Measurements from ENCODE around the gene TDRD9.

DNA sequence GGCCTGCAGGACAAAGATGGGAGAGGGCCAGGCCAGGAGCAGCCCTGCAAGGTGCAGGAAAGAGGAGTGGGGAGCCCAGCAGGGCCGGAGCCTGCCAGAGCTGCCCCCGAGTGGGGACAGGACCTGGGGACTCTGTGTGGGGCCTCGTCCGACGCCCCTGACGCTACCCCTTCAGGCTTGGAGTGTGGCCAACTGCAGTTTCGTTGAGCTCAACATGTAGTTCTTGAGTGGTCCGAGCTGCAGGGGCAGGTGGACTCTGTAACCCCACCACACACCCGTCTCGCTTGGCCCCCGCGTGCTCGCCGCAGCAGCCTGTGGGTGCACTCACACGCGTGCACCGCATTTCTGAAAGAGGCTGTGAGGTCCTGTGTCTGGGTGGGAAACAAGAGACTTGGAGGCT, 159.2 kb downstream of the TDRD9 start:
- TF ChIP-seq, protein P1, sequence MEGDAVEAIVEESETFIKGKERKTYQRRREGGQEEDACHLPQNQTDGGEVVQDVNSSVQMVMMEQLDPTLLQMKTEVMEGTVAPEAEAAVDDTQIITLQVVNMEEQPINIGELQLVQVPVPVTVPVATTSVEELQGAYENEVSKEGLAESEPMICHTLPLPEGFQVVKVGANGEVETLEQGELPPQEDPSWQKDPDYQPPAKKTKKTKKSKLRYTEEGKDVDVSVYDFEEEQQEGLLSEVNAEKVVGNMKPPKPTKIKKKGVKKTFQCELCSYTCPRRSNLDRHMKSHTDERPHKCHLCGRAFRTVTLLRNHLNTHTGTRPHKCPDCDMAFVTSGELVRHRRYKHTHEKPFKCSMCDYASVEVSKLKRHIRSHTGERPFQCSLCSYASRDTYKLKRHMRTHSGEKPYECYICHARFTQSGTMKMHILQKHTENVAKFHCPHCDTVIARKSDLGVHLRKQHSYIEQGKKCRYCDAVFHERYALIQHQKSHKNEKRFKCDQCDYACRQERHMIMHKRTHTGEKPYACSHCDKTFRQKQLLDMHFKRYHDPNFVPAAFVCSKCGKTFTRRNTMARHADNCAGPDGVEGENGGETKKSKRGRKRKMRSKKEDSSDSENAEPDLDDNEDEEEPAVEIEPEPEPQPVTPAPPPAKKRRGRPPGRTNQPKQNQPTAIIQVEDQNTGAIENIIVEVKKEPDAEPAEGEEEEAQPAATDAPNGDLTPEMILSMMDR (IDR thresholded peaks at IDR 0.05; ENCODE audit: poor library complexity), result no peak
- no peak for TF ChIP-seq EZH2phosphoT487 (IDR thresholded peaks at IDR 0.05; ENCODE audit: low read depth, severe bottlenecking, unreplicated experiment)
- no peak for TF ChIP-seq EZH2 (IDR thresholded peaks at IDR 0.05; ENCODE audit: borderline replicate concordance)

Measured in hepatocyte (in vitro differentiated cells).